ENCODE results near the gene RBCK1. TPM values are rescaled to one million over a fixed set of nuclear protein-coding genes. Genes with fewer than 3 reads are reported as not detected.

Gene RBCK1
- total and polyA plus RNA-seq, 4 donors, result 58.3 to 108 (median 98.7) TPM

- 92 to 95% methylated on average over 4 of the region's 4 CpGs for WGBS, 2 donors
- Histone ChIP-seq H3K9me3 (ENCODE audit: control insufficient read depth in 4 of 4, insufficient read depth in 3 of 4, low read length in 3 of 4) (no peaks in the 10 kb centered on the region), H3K36me3 (ENCODE audit: control insufficient read depth in 4 of 4, insufficient read depth in 4 of 4, low read length in 4 of 4) (peaks cover 3 to 54% (median 34%) of the 10 kb centered on the region in 4 donors), H3K27me3 (ENCODE audit: control insufficient read depth in 3 of 3, insufficient read depth in 3 of 3, low read length in 2 of 3) (no peaks in the 10 kb centered on the region), H3K9ac (ENCODE audit: insufficient read depth in 1 of 2, low read length in 2 of 2) (no peak overlapping the region), H3K4me1 (ENCODE audit: control insufficient read depth in 5 of 5, insufficient read depth in 5 of 5, low read length in 5 of 5) (no peaks in the 10 kb centered on the region), H3K27ac (ENCODE audit: low read depth in 1 of 2, low read length in 1 of 2) (no peak overlapping the region), H3K4me3 (no peak overlapping the region)
- TF ChIP-seq CTCF (IDR thresholded peaks at IDR 0.05; ENCODE audit: control extremely low read depth, extremely low read depth), result no peak
- ATAC-seq (ENCODE audit: insufficient read depth, low FRiP score) (no peak), DNase-seq (no peak)
These were observed 19.3 kb downstream of the RBCK1 start for GRCh38 chr20:427401-427800.

GRCh38 chr20:427849-428657, 20.0 kb downstream of the RBCK1 start:
- Histone ChIP-seq H3K4me3 (no peak overlapping the region), H3K36me3 (ENCODE audit: control insufficient read depth in 4 of 4, insufficient read depth in 4 of 4, low read length in 4 of 4) (peaks cover 3 to 55% (median 35%) of the 10 kb centered on the region in 4 donors), H3K27ac (ENCODE audit: low read depth in 1 of 2, low read length in 1 of 2) (no peak overlapping the region), H3K9ac (ENCODE audit: insufficient read depth in 1 of 2, low read length in 2 of 2) (no peak overlapping the region), H3K9me3 (ENCODE audit: control insufficient read depth in 4 of 4, insufficient read depth in 3 of 4, low read length in 3 of 4) (no peaks in the 10 kb centered on the region), H3K27me3 (ENCODE audit: control insufficient read depth in 3 of 3, insufficient read depth in 3 of 3, low read length in 2 of 3) (no peaks in the 10 kb centered on the region), H3K4me1 (ENCODE audit: control insufficient read depth in 5 of 5, insufficient read depth in 5 of 5, low read length in 5 of 5) (peaks cover 0 to 2% (median 0%) of the 10 kb centered on the region in 5 donors)
- ATAC-seq (ENCODE audit: insufficient read depth, low FRiP score) (no peak), DNase-seq (no peak)
- TF ChIP-seq CTCF (IDR thresholded peaks at IDR 0.05; ENCODE audit: control extremely low read depth, extremely low read depth), result no peak
- WGBS, 2 donors, result 96% methylated on average over 14 of the region's 14 CpGs

- Histone ChIP-seq H3K9me3 (ENCODE audit: control insufficient read depth in 4 of 4, insufficient read depth in 3 of 4, low read length in 3 of 4) (no peaks in the 10 kb centered on the region), H3K4me1 (ENCODE audit: control insufficient read depth in 5 of 5, insufficient read depth in 5 of 5, low read length in 5 of 5) (peaks cover 0 to 2% (median 0%) of the 10 kb centered on the region in 5 donors), H3K9ac (ENCODE audit: insufficient read depth in 1 of 2, low read length in 2 of 2) (no peak overlapping the region), H3K27ac (ENCODE audit: low read depth in 1 of 2, low read length in 1 of 2) (no peak overlapping the region), H3K36me3 (ENCODE audit: control insufficient read depth in 4 of 4, insufficient read depth in 4 of 4, low read length in 4 of 4) (peaks cover 3 to 53% (median 35%) of the 10 kb centered on the region in 4 donors), H3K4me3 (no peak overlapping the region), H3K27me3 (ENCODE audit: control insufficient read depth in 3 of 3, insufficient read depth in 3 of 3, low read length in 2 of 3) (no peaks in the 10 kb centered on the region)
- WGBS, 2 donors, result 84 to 93% methylated on average over 12 to 14 of the region's 14 CpGs
- DNase-seq (no peak), ATAC-seq (ENCODE audit: insufficient read depth, low FRiP score) (no peak)
- no peak for TF ChIP-seq CTCF (IDR thresholded peaks at IDR 0.05; ENCODE audit: control extremely low read depth, extremely low read depth)
These were observed 20.6 kb downstream of the RBCK1 start for GRCh38 chr20:428658-429200.

Measured in lung (tissue), 12 donors.